PC-9 (cell line): ENCODE data around the gene ITGA2B.

Experiments
- EZH2 ChIP-seq: fragments of 200-600 bp; sonication (generic); IDR thresholded peaks from 2 replicates; pipeline ENCODE4 v1.8.0; 2017; ENCODE audit warnings: antibody characterized with exemption, low read depth
- TF ChIP-seq, protein P1 (sequence below): fragments of 200-600 bp; sonication (generic); conservative IDR thresholded peaks from 2 replicates; pipeline ENCODE4 v1.6.1; 2017; ENCODE audit warnings: mixed run types, antibody characterized with exemption, mild to moderate bottlenecking, moderate library complexity

DNA sequence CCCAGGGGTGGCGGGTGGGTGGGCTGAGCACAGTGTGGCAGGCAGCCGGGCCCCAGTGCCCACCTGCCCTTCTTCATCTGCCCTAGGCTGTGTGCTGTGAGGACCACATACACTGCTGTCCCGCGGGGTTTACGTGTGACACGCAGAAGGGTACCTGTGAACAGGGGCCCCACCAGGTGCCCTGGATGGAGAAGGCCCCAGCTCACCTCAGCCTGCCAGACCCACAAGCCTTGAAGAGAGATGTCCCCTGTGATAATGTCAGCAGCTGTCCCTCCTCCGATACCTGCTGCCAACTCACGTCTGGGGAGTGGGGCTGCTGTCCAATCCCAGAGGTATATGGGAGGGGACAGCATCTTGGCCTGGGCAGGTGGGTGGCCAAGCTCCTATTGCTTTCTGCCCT is 38.0 kb downstream of the ITGA2B start:
- TF ChIP-seq, protein P1, sequence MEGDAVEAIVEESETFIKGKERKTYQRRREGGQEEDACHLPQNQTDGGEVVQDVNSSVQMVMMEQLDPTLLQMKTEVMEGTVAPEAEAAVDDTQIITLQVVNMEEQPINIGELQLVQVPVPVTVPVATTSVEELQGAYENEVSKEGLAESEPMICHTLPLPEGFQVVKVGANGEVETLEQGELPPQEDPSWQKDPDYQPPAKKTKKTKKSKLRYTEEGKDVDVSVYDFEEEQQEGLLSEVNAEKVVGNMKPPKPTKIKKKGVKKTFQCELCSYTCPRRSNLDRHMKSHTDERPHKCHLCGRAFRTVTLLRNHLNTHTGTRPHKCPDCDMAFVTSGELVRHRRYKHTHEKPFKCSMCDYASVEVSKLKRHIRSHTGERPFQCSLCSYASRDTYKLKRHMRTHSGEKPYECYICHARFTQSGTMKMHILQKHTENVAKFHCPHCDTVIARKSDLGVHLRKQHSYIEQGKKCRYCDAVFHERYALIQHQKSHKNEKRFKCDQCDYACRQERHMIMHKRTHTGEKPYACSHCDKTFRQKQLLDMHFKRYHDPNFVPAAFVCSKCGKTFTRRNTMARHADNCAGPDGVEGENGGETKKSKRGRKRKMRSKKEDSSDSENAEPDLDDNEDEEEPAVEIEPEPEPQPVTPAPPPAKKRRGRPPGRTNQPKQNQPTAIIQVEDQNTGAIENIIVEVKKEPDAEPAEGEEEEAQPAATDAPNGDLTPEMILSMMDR: no peak
- TF ChIP-seq EZH2: no peak
